Medulla oblongata (tissue), 1 donor: Measurements from ENCODE around the gene APOL6.
"Not testable (repeated sequence)": the region's sequence is repeated elsewhere in the genome, so short reads cannot be mapped to it uniquely, and the experiment has no call there.

Source experiments
- DNase-seq: peaks from one replicate; pipeline ENCODE4 v3.0.0-alpha.2; 2015; ENCODE audit errors: extremely low spot score

APOL6 gene

GRCh38 chr22:35637254-35637653 lies 11.0 kb upstream of the APOL6 start:
- DNase-seq = no peak

- DNase-seq = no peak
Observed at GRCh38 chr22:35638001-35638400, 10.2 kb upstream of the APOL6 start.

- DNase-seq = peak; percentile 75
Observed at GRCh38 chr22:35638410-35638809, 9.8 kb upstream of the APOL6 start.

GRCh38 chr22:35641494-35642120 lies 6.6 kb upstream of the APOL6 start:
- DNase-seq = no peak

- DNase-seq = no peak
Observed at GRCh38 chr22:35642305-35642741, 5.9 kb upstream of the APOL6 start.

- DNase-seq = no peak
Observed at GRCh38 chr22:35643991-35644390, 4.3 kb upstream of the APOL6 start.

GRCh38 chr22:35645646-35646045 lies 2.6 kb upstream of the APOL6 start:
- DNase-seq = no peak

- no peak for DNase-seq
Observed at GRCh38 chr22:35649026-35649553, 844 bp downstream of the APOL6 start.

- no peak for DNase-seq
Observed at GRCh38 chr22:35649636-35650250, 1.5 kb downstream of the APOL6 start.

GRCh38 chr22:35651085-35651484 lies 2.8 kb downstream of the APOL6 start:
- DNase-seq = no peak

GRCh38 chr22:35653824-35654223 lies 5.6 kb downstream of the APOL6 start:
- DNase-seq = no peak

- no peak for DNase-seq
Observed at GRCh38 chr22:35656284-35656752, 8.1 kb downstream of the APOL6 start.

- DNase-seq = no peak
Observed at GRCh38 chr22:35657571-35658312, 9.5 kb downstream of the APOL6 start.

GRCh38 chr22:35660291-35661127 lies 12.3 kb downstream of the APOL6 start:
- DNase-seq = no peak

- no peak for DNase-seq
Observed at GRCh38 chr22:35661464-35661863, 13.2 kb downstream of the APOL6 start.

GRCh38 chr22:35662914-35663313 lies 14.7 kb downstream of the APOL6 start:
- no peak for DNase-seq

GRCh38 chr22:35663371-35663770 lies 15.1 kb downstream of the APOL6 start:
- DNase-seq = no peak

- DNase-seq = no peak
Observed at GRCh38 chr22:35664955-35665587, 16.8 kb downstream of the APOL6 start.

GRCh38 chr22:35666699-35667098 lies 18.5 kb downstream of the APOL6 start:
- DNase-seq = not testable (repeated sequence)

- DNase-seq = no peak
Observed at GRCh38 chr22:35674335-35674734, 26.1 kb downstream of the APOL6 start.

- DNase-seq = not testable (repeated sequence)
Observed at GRCh38 chr22:35676065-35676464, 27.8 kb downstream of the APOL6 start.
